Fibroblast of upper back skin (primary cell): ENCODE data around the gene KNDC1.
"Not testable (repeated sequence)": the region's sequence is repeated elsewhere in the genome, so short reads cannot be mapped to it uniquely, and the experiment has no call there.

Experiments
- DNase-seq: peaks from one replicate; pipeline ENCODE4 v3.0.0-alpha.2; 2013

The KNDC1 gene, protein sequence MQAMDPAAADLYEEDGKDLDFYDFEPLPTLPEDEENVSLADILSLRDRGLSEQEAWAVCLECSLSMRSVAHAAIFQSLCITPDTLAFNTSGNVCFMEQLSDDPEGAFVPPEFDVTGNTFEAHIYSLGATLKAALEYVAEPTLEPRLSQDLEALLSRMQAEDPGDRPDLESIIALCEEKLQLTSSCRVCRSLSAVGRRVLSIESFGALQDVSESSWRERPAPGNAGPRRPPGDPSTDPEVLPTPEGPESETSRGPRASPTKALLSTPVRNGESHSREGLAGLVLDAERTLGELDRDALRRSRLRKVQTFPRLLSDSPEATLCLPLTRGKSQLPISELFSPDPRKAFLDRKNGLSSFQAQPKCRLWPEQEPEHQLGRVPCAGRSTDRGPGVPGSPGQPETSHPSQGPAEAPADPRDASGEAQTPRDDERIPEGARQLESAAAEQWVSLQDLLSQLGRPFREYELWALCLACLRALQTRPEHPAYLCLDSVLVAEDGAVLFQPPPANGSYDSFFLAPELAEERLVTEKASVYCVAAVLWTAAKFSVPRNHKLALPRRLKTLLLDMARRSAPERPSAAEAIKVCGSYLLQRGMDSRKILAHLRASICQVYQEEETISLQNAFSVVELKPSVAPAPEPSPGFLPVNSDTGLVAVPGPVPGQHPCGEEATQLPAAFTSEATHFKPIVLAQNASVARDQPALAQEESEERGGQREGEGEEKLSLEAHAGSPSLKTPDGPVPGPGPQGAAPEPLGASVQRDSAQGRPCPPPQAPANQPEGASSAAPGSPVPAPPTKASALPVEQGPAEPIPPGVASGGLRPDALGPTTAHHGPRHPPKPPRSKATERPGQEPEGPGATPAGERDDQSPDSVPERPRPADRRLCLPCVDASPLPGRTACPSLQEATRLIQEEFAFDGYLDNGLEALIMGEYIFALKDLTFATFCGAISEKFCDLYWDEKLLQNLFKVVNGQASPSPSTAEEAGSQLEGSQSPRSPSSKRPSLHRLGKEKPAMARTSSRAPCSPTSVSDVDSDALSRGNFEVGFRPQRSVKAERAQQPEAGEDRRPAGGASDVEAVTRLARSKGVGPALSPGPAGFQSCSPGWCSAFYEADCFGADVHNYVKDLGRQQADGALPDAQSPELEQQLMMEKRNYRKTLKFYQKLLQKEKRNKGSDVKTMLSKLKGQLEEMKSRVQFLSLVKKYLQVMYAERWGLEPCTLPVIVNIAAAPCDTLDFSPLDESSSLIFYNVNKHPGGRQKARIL (N-terminal part only)

DNA sequence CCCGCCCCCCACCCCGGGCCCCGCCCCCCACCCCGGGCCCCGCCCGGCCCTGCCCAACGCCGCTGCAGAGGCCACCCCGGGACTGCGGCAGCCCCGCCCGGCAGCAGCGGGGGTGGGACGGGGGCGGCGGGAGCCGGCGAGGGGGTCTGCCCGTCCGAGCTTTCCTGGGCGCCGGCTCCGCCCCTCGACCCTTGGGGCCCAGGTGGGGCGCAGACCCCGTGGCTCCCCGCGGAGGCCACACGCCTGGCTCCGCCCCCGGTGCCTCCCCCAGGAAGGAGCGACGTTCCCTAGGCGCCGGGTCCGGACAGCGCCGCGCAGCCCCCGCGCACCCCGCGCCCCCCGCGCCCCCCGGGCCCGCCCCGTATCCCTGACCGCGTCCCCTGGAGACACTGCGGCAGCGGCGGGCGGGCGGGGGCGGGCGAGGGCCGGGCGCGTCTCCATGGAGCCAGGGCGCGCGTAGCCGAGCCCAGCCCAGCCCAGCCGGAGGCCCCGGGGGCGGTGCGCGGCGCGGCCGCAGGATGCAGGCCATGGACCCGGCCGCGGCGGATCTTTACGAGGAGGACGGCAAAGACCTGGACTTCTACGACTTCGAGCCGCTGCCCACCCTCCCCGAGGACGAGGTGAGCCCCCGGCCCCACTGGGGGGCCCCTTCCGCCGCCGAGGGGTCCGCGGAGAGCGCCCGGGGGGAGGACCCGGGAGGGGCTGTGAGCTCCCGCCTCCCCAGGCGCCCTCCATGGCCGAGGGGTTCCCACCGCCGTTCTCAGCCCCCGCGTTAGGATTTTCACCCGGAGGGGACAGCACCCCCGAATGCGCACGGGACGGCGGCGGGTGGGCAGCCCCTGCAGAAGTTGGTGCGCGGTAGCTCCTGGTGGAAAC lies at the start of gene KNDC1:
Gene KNDC1, plus strand, starts transcription at position 270 of the 876 bp plus-strand sequence. Its CDS starts 249 bp downstream, at position 519.
- peak; percentile 1 for DNase-seq

DNA sequence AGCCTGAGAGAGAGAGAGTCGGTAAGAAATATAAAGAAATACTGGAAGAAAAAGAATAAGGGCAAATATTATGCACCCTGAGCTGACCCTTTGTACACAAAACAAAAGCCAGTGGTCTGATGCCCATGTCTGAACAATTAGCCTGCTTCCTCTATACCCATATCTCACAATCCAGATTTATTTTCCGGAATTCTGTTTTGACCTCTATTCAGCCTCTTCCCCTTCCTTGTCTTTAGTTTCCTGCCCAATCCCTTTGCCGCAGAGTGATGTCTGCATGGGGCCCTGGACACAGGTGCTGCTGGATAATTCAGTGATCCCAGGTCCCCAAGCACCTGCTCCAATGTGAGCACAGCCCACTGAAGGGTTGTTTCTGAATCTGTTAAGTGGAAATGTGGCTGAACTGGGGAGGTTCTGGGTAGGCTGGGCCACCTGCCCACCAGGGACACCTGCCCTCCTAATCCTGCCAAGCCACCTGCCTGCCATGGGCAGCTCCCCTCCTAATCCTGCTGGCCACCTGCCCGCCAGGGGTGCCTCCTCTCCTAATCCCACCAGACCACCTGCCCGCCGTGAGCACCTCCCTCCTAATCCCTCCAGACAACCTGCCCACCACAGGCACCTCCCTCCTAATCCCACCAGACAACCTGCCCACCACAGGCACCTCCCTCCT lies 49.3 kb upstream of the KNDC1 start:
- no peak for DNase-seq

DNA sequence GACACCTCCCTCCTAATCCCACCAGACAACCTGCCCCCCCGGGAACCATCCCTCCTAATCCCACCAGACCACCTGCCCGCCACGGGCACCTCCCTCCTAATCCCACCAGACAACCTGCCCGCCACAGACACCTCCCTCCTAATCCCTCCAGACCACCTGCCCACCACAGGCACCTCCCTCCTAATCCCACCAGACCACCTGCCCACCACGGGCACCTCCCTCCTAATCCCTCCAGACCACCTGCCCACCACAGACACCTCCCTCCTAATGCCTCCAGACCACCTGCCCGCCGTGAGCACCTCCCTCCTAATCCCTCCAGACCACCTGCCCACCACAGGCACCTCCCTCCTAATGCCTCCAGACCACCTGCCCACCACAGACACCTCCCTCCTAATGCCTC lies 48.4 kb upstream of the KNDC1 start:
- DNase-seq: not testable (repeated sequence)

DNA sequence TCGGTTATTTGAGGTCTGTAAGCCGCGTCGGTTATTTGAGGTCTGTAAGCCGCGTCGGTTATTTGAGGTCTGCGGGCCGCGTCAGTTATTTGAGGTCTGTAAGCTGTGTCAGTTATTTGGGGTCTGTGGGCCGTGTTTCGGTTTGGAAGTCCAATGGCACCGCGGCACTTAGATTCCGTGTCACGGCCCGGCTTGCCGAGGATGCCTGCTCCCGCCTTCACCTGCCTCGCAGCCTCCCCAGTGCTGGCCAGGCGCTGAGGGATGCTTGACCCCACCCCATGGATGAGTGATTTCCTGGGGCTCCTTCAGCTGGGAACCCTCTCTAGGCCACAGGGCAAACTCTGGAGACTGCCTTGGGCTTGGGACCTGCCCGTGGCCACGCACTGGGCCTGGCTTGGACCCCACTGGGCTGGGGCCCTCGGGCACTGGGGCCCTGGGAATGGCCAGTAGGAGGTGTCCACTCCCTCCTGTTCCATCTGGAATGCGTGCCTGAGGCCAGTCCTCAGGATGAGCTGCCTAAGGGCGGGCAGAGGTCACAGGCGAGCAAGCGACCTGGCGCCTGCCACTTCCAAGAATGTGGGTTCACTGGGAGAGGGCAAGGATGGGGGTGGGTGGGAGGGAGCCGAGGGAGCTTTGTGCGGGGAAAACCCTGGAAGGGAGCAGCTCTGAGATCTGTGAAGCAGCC lies 46.7 kb upstream of the KNDC1 start:
- DNase-seq: no peak

DNA sequence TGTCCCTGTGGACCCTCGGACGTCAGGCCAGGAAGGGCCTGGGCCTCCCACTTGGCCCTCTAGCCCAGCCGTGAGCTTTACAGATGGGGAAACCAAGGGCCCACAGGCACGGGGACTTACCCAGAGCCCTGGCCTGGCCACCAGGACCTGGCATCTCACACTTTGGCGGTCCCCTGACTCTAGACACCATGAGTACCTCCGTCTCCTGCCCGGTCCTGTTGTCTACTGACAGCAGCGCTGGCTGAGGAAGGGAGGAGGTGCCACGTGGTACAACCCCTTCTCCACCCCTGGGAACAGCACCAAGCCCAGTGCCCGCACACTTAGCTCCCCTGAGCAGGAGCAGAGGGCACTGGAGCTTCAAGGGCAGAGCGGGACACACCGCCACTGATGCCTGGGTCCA lies 46.2 kb upstream of the KNDC1 start:
- DNase-seq: no peak

DNA sequence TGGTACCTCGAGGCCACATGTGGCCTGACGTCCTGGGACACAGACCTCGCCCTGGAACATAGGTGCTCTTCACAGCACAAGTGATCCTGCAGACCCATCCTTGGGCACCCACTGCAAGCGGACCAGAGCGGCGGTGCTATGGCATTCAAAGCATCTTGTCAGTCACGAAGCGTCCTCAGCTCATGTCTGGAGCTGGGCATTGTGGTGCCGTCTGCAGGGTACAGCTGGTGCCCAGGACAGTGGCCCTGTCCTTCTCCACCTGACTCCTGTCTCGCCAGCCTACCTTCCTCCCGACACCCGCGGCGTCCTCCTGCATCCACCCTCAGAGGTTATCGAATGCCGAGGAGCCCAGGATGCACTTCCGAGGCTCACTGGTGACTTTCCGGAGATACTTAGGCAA lies 45.8 kb upstream of the KNDC1 start:
- DNase-seq: no peak

DNA sequence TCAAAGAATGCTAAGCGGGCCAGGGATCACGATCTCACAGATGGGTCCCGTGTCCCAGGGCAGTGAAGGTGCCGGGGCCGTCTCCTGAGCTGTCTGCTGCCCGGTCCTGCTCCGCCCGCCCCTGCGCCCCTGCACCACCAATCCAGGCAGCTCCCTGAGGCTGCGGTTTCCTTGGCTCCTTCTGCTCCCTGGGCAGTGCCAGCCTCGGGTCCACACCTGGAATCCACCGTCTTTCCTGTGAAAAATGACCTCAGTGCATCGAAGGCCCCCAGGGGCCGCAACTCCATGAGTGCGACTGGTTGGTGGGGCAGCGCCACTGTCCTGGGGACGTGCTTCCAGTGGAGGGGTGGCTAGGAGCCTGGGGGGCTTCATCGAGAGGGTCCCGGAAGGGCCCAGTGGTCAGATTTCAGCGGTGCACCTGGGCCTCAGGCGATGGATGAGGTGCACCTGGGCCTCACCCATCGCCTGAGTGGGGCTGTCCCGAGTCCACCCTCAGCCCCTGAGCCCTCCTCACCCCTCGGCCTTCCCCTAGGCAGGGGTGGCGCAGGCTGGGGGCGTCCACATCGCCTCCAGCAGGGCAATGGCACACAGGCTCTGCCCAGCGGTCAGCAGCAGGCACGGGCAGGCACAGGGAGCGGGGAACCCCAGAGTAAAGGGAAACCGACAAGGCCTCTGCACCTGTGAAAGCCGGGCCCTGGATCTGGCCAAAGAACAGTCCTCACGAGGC lies 45.1 kb upstream of the KNDC1 start:
- DNase-seq: no peak

DNA sequence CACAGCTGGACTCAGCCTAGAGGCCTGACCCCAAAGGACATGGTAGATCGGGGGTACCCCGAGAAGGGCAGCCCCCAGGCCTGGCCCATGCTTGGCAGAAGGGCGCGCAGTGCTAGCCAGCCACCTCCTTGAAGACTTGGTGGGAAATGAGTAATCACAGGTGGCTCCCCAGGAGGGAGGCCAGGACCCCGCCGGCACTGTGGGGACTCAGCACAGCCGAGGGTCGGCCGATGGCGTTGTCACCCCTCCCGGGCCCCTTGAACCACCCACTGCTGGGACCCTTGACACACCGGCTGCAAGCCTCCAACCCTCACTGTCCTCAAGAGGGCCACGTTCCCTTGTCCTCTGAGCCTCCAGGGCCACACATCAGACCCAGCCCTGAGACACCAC lies 44.6 kb upstream of the KNDC1 start:
- no peak for DNase-seq

DNA sequence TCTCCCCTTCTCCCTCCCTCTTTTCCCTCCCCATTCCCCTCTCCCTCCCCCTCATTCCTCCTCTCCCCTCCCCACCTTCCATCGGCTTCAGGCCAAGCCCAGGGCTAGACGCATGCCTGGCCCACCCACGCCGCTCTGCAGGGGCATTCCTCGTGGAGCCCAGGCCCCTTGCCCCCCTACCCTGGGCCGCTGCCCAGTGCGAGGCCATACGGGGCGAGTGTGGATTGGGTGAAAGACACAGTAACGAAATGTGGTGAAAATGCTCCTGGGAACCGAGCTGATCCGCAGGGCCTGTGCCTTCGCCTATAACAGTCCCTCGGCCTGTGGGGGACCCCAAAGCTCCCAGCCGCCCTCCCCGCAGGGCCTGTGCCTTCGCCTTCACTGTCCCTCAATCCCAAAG lies 44.0 kb upstream of the KNDC1 start:
- no peak for DNase-seq

DNA sequence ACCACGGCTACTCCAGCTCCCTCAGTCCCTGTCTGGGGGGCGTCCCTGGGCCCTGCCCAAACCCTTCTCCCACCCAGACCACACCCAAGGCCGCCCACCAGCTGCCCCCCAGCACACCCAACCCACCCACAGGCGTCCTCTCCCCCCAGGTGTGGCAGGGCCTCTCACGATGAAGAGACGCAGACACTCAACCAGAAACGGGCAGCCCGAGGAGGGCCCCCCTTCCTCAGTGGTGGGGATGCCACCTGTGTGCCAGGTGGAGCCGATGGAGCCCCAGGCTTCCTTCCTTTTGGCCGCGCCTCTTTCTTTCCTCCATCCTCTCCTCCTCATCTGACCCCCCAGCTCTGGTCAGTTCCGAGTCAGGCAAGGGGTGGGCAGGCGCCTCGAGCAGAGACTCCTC lies 43.6 kb upstream of the KNDC1 start:
- no peak for DNase-seq

DNA sequence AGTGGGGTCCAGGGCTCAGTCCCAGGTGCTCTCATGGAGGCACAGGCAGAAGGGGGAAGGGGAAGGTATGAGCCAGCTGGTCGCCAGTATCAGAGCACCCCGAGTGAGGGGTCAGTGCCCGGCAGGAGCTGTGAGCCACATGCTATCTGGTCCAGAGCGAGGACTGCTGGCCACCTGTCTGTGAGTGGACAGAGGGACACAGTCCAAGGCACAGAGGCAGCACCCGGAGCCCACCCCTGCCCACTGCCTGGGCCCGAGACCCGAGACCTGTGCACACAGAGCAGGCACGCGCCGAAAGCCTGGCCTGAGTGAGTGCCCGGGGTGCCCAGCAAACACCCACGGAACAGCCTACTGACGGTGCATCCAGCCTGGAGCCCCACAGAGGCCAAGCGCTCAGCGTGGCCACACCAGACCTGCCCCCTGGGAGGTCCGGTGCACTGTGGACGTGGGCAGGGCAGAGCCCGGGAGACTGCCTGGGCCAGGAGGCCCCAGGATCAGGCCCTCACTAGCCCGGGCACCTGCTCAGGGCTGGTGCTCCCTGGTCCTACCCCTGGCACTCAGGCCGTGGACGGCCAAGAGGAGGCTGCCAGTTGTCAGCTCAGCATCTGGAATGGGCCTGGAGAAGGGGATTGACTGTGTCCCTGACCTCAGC lies 42.9 kb upstream of the KNDC1 start:
- DNase-seq: no peak

DNA sequence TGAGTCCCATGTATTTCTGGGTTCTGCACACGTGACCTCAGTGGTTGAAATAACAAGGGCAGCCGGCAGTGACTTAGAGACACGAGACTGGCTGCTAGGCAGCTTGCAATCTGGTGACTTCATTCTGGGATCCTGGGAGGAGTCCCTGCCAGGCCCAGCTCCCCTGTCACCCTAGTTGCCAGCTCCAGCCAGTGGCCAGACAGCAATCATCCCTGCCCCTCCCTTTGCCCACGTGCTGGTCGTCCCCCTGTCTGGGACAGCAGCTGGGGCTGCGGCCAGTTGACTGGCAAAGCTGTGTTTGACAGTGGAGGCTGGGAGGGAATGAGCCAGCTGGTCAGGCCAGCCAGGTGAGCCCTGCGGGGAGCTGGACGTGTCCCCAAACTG lies 42.3 kb upstream of the KNDC1 start:
- no peak for DNase-seq

DNA sequence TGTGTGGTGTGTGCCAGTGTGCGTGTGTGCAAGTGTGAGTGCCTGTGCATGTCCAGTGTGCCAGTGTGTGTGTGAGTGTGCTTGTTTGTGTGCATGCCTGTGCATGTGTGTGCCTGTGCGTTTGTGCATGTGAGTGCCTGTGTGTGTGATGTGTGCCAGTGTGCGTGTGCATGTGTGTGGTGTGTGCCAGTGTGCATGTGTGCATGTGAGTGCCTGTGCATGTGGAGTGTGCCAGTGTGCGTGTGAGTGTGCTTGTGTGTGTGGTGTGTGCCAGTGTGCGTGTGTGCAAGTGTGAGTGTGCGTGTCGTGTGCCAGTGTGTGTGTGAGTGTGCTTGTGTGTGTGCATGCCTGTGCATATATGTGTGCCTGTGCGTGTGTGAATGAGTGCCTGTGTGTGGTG lies 38.5 kb upstream of the KNDC1 start:
- no peak for DNase-seq

DNA sequence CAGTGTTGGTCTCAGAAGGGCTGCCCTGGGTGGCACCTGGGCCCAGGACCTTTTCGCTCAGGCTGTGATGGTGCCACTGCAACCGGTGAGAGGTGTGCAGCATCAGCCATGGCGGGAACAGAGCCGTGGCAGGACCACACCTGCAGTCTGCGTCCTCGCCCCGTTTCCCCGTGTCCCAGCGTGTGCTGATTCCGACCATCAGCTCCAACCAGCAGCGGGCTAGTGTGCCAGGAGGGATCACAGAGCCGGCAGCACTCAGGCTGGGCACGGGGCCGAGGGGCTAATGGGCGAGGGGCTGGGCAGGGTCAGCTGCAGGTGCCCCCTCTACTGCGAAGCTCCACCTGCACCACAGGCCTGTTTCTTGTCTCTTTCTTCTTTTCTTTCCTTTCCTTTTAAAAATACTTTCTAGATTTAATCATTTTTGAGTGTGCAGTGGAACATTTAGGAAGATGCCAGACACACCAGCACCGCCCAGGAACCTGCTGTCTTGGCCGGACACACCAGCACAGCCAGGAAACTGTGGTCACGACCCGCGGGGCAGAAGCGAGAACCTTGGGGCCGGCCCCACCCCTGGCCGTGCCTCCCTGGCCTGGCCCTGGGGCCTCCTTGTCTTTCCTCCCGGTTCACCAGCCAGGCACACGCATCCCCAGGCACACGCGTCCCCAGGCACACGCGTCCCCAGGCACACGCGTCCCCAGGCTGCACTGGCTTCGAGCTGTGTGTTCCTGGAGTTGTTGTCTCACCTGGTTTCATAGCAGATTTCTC lies 37.7 kb upstream of the KNDC1 start:
- no peak for DNase-seq

DNA sequence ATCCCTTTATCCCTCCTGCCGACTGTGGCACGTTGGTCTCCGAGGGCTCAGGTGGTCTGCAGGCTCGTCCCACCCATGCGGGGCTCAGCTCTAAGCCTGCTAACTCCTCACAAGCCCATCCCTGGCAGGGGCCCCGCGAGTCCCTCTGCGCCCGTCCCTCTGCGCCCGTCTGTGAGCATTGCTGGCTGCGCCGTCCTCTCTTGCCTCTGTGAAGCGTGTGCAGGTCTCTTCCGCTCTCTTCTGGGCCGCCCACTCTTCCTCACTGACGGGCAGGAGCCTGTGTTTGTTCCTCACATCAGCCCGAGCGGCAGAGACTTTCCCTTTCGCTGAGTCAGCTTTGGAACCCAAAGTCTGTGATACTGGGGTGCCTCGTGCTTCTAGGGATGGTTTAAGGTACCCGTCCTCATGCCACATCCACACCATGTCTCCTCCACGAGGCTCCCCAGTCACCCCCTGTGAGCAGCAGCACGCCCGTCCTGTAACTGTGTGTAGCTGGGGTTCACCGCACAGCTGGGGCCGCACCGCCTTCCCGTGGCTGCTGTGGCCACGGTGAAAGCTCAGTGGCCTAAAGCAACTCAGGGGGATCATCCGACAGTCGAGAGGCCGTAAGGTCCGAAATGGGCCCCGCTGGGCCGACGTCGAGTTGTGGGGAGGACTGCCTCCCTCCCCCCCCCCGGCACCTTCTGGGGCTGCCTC lies 36.8 kb upstream of the KNDC1 start:
- no peak for DNase-seq

DNA sequence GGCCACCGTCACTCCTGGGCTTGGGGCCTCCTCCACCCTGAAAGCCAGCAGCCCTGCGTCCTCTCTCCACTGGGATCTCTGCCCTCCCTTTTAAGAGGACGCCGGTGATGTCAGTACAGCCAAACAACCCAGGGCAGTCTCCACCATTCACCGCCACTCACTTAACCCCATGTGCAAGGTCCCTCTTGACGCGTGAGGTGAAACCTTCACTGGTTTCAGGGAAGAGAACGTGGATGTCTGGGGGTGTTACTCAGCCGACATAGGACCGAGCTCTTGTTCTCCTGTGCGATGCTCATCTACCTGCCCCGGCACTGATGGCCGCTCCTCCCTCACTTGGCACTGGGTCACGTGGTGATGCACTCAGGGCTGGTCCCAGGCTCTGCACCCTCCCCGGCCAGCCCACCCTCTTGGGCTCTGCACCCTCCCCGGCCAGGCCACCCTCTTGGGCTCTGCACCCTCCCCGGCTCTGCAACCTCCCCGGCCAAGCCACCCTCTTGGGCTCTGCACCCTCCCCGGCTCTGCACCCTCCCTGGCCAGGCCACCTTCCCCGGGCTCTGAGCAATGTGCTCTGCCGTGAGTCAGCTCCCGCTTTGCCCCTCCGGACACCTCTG lies 36.2 kb upstream of the KNDC1 start:
- no peak for DNase-seq

DNA sequence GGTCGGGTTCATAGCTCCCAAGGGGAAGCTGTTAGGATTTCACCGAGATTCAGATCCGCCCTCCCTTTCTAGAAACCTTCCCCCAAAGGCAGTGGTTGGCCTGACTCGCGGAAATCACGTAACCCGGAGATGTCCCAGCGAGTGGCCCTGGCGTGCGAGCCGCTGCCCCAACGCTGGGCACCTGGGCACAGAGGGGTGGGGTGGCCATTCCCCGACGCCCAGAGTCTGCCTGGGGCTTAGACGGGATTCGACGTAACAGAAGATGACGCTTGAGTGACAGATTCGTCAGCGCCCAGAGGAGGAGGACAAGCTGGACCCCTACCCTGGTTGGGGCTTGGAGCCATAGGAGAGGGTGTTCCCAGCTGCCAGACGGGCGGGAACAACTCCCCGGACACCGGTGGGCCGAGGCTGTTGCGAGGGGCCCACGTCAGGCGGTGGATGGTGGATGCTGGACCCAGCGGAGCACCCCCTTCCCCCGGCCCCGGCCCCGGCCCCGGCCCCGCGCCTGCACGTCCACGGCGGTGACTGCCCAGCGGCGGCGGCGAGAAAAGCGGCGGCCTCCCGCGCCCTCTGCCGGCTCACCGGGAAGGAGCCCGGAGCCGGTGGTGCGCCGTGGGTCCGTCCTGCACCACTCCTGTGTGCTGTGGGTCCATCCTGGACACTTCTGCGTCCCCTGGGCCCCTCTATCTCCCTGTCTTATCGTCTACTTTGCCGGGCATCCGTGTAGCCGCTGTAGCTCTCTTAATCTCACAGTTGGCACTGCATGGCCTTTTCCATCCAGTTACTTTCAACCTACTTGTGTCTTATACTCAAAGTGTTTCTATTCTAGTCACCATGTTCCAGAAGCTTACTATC lies 35.4 kb upstream of the KNDC1 start:
- no peak for DNase-seq
